Measurements from ENCODE around the gene SEPTIN12. TPM values are rescaled to one million over a fixed set of nuclear protein-coding genes. Genes with fewer than 3 reads are reported as not detected.

Gene SEPTIN12
- total and polyA plus RNA-seq, 9 donors, result 0.32 TPM; not detected in 8

GRCh38 chr16:4801962-4802658, 14.0 kb upstream of the SEPTIN12 start, which contains the start of gene ROGDI:
TSS of gene ROGDI (minus strand) at chr16:4802633. CDS start at chr16:4802571, 62 bp downstream.
- Histone ChIP-seq H3K9me3 (no peaks in the 10 kb centered on the region), H3K27ac (peak within 1 kb of the TSS; percentile 62 to 72), H3K4me1 (ENCODE audit: insufficient read depth) (peaks cover 7% of the 10 kb centered on the region), H3K4me3 (peak within 1 kb of the TSS; percentile 64), H3K27me3 (no peaks in the 10 kb centered on the region), H3K36me3 (no peaks in the 10 kb centered on the region)
- DNase-seq, result peak; percentile 69 to 83 (median 74)
- intact Hi-C loops (cut with DNase I), result no loop called here
- 0 to 1% (median 1%) methylated on average over 40 to 70 of the region's 70 CpGs for WGBS, 3 donors
- TF ChIP-seq EP300 (IDR thresholded peaks at IDR 0.05) (no peak), POLR2A (IDR thresholded peaks at IDR 0.05) (no peak)
- TF ChIP-seq, protein P1, sequence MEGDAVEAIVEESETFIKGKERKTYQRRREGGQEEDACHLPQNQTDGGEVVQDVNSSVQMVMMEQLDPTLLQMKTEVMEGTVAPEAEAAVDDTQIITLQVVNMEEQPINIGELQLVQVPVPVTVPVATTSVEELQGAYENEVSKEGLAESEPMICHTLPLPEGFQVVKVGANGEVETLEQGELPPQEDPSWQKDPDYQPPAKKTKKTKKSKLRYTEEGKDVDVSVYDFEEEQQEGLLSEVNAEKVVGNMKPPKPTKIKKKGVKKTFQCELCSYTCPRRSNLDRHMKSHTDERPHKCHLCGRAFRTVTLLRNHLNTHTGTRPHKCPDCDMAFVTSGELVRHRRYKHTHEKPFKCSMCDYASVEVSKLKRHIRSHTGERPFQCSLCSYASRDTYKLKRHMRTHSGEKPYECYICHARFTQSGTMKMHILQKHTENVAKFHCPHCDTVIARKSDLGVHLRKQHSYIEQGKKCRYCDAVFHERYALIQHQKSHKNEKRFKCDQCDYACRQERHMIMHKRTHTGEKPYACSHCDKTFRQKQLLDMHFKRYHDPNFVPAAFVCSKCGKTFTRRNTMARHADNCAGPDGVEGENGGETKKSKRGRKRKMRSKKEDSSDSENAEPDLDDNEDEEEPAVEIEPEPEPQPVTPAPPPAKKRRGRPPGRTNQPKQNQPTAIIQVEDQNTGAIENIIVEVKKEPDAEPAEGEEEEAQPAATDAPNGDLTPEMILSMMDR (IDR thresholded peaks at IDR 0.05), result no peak

DNA sequence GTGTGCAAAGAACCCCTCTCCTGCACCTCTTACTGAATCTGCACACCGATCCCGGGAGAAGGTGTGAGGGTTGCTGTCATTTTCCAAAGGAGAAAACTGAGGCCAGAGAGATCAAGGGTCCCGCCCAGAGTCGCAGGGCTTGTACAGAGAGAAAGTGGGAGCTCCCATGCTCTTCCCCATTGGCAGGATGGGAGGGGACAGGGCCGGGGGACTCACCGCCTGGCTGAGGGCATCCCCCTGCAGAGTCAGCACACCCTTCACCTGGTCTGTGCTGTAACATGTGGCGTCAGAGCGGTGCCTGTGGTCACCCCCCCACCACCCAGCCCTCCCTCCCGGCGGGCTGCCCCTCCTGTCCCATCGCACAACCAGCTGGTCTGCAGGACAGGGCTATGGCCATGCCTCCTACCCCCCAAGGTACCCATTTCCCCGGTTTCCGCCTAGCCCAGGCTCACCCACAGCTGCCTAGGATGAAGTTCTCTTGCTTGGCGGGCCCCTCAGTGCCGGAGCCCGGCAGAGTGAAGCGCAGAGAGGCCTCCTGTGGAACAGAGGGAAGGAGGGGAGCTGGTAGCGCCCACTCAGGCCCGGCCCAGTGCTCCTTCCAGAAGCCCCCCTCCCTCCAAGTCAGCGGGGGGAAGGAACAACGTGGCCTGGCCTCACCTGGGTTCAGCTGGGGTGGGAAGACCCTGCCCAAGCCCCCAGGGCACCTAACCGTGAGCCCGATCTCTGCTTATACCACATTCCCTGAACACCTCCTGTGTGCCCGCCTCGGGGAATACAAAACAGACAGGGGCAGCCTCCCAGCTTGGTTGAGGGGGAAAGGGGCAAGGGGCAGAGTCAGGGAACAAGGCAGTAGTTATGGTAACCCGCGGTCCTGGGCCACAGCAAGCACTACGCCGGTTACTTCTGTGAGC, 13.2 kb upstream of the SEPTIN12 start:
- Histone ChIP-seq H3K27ac (peak overlapping the region; percentile 62 to 72), H3K4me1 (ENCODE audit: insufficient read depth) (peaks cover 7% of the 10 kb centered on the region), H3K27me3 (no peaks in the 10 kb centered on the region), H3K36me3 (no peaks in the 10 kb centered on the region), H3K4me3 (peak overlapping the region; percentile 64), H3K9me3 (no peaks in the 10 kb centered on the region)
- peak in 1 of 5 donors; percentile 47 for DNase-seq
- intact Hi-C loops (cut with DNase I), result no loop called here
- no peak for TF ChIP-seq EP300 (IDR thresholded peaks at IDR 0.05)
- WGBS, 3 donors, result 51 to 59% (median 57%) methylated on average over 27 to 29 of the region's 29 CpGs

GRCh38 chr16:4800290-4801041, 12.3 kb upstream of the SEPTIN12 start:
- Histone ChIP-seq H3K36me3 (no peaks in the 10 kb centered on the region), H3K9me3 (no peaks in the 10 kb centered on the region), H3K27me3 (no peaks in the 10 kb centered on the region), H3K4me1 (ENCODE audit: insufficient read depth) (peaks cover 7% of the 10 kb centered on the region), H3K4me3 (no peak overlapping the region), H3K27ac (no peak overlapping the region)
- TF ChIP-seq EP300 (IDR thresholded peaks at IDR 0.05), result no peak
- TF ChIP-seq, protein P1 (IDR thresholded peaks at IDR 0.05), result no peak
- TF ChIP-seq POLR2A (IDR thresholded peaks at IDR 0.05), result no peak
- peak in 2 of 5 donors; percentile 28 to 49 for DNase-seq
- WGBS, 3 donors, result 70 to 79% (median 70%) methylated on average over 17 of the region's 17 CpGs
- intact Hi-C loops (cut with DNase I), result no loop called here

- no peak overlapping the region for H3K27ac ChIP-seq
- peaks cover 7% of the 10 kb centered on the region for H3K4me1 ChIP-seq (ENCODE audit: insufficient read depth)
- no peak overlapping the region for H3K4me3 ChIP-seq
- no peaks in the 10 kb centered on the region for H3K27me3 ChIP-seq
- no peaks in the 10 kb centered on the region for H3K9me3 ChIP-seq
- no peaks in the 10 kb centered on the region for H3K36me3 ChIP-seq
- no peak for TF ChIP-seq POLR2A (IDR thresholded peaks at IDR 0.05)
- no peak for TF ChIP-seq EP300 (IDR thresholded peaks at IDR 0.05)
- TF ChIP-seq, protein P1 (IDR thresholded peaks at IDR 0.05), result no peak
- WGBS, 3 donors, result 92 to 93% (median 92%) methylated on average over 19 of the region's 19 CpGs
- no peak for DNase-seq
- intact Hi-C loops (cut with DNase I), result no loop called here
Observed at GRCh38 chr16:4799171-4799855, 11.2 kb upstream of the SEPTIN12 start.

Measured in ovary (tissue), 9 donors.